ENCODE measurements around the gene UBXN1. TPM values are rescaled to one million over a fixed set of nuclear protein-coding genes. Genes with fewer than 3 reads are reported as not detected.

Gene UBXN1
- total and polyA plus RNA-seq, 10 of the 15 experiments (the other 5 are each of a cell fraction or from before 2014, with no cell fraction given), result 7.0 to 173 (median 106) TPM

DNA sequence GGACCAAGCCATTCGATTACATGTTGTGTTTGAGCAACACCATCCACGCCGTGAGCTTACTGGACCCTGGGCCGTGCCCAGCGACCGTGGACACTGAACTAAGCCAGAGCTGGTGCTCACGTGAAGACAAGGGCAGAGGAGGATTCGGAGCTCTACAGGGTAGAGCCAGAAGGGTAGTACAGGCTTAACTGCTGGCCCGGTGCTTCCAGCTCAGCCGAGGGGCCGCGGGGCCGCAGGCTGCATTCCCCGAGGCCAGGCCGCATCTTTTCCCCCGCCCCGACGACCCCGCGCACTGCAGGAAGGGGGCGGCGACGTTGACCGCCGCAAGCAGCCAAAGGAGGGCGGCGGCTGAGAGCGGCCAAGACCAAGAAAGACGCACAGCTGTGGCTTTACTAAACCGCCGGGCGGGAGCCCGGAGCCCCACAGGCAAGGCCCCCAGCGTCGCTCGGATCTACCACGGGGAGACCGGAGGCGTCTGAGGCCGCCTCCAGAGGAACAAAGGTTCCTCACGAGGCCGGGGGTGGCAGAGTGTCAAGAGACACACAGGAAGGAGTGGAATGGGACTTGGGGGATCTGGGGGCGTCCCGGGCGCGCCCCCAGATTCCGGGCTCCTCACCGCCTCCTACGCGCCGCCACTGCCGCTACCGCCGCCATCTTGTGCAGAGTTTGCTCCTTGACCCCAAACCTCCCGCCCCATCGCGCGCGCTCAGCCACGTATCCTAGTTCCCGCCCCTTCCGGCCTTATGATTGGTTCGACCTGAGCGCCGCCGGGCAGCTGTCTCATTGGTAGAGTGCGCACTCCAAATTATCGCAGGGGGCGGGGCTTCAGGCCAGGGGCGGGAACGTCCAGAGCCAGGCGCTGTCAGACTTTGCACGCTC is 32.7 kb downstream of the UBXN1 start, which contains the start of gene GANAB (continued):
- TF ChIP-seq BCLAF1 (IDR thresholded peaks at IDR 0.05) (no peak), ZNF207 (IDR thresholded peaks at IDR 0.05; ENCODE audit: borderline replicate concordance) (peak; percentile 82), SPI1 (IDR thresholded peaks at IDR 0.05; ENCODE audit: borderline replicate concordance, insufficient read depth, low read depth, low read length) (no peak), ASH2L (IDR thresholded peaks at IDR 0.05; ENCODE audit: borderline replicate concordance, low read depth) (peak; percentile 79; the same call in 1 of the 2 replicates), CBX3 (IDR thresholded peaks at IDR 0.05; ENCODE audit: borderline replicate concordance, low read depth) (no peak), ATF7 (IDR thresholded peaks at IDR 0.05; ENCODE audit: low read depth) (peak; percentile 22; the same call in 1 of the 2 replicates), POLR2AphosphoS2 (IDR thresholded peaks at IDR 0.05; ENCODE audit: low read depth, low read length) (peak; percentile 97)
- TF ChIP-seq, protein P1, sequence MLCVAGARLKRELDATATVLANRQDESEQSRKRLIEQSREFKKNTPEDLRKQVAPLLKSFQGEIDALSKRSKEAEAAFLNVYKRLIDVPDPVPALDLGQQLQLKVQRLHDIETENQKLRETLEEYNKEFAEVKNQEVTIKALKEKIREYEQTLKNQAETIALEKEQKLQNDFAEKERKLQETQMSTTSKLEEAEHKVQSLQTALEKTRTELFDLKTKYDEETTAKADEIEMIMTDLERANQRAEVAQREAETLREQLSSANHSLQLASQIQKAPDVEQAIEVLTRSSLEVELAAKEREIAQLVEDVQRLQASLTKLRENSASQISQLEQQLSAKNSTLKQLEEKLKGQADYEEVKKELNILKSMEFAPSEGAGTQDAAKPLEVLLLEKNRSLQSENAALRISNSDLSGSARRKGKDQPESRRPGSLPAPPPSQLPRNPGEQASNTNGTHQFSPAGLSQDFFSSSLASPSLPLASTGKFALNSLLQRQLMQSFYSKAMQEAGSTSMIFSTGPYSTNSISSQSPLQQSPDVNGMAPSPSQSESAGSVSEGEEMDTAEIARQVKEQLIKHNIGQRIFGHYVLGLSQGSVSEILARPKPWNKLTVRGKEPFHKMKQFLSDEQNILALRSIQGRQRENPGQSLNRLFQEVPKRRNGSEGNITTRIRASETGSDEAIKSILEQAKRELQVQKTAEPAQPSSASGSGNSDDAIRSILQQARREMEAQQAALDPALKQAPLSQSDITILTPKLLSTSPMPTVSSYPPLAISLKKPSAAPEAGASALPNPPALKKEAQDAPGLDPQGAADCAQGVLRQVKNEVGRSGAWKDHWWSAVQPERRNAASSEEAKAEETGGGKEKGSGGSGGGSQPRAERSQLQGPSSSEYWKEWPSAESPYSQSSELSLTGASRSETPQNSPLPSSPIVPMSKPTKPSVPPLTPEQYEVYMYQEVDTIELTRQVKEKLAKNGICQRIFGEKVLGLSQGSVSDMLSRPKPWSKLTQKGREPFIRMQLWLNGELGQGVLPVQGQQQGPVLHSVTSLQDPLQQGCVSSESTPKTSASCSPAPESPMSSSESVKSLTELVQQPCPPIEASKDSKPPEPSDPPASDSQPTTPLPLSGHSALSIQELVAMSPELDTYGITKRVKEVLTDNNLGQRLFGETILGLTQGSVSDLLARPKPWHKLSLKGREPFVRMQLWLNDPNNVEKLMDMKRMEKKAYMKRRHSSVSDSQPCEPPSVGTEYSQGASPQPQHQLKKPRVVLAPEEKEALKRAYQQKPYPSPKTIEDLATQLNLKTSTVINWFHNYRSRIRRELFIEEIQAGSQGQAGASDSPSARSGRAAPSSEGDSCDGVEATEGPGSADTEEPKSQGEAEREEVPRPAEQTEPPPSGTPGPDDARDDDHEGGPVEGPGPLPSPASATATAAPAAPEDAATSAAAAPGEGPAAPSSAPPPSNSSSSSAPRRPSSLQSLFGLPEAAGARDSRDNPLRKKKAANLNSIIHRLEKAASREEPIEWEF (IDR thresholded peaks at IDR 0.05; ENCODE audit: insufficient replicate concordance, low read depth, low read length), result no peak
